HTERT RPE-1 (cell line): ENCODE results near the gene KIF26B.

ENCODE experiments used
- in situ Hi-C: fragments of 300-500 bp; cut with MboI; formaldehyde crosslinking; loops from 4 replicates; pipeline ENCODE4 v1.14.3; 2020; ENCODE audit warnings: low sequenced_read_pairs

KIF26B gene

GRCh38 chr1:245448975-245449431 lies 294.2 kb downstream of the KIF26B start:
- in situ Hi-C loops = no loop called here

GRCh38 chr1:245453541-245453940 lies 298.8 kb downstream of the KIF26B start:
- in situ Hi-C loops = no loop called here

GRCh38 chr1:245454051-245454450 lies 299.3 kb downstream of the KIF26B start:
- in situ Hi-C loops = no loop called here

- in situ Hi-C loops = no loop called here
Observed at GRCh38 chr1:245457562-245457961, 302.8 kb downstream of the KIF26B start.

- in situ Hi-C loops = no loop called here
Observed at GRCh38 chr1:245458234-245458633, 303.4 kb downstream of the KIF26B start.

- in situ Hi-C loops = no loop called here
Observed at GRCh38 chr1:245458761-245459174, 304.0 kb downstream of the KIF26B start.

- in situ Hi-C loops = no loop called here
Observed at GRCh38 chr1:245459621-245460020, 304.8 kb downstream of the KIF26B start.

GRCh38 chr1:245461681-245462080 lies 306.9 kb downstream of the KIF26B start:
- in situ Hi-C loops = no loop called here

- in situ Hi-C loops = no loop called here
Observed at GRCh38 chr1:245462161-245462560, 307.4 kb downstream of the KIF26B start.

- in situ Hi-C loops = no loop called here
Observed at GRCh38 chr1:245463392-245464165, 308.8 kb downstream of the KIF26B start.

GRCh38 chr1:245464290-245464689 lies 309.5 kb downstream of the KIF26B start:
- in situ Hi-C loops = no loop called here

GRCh38 chr1:245465666-245466065 lies 310.9 kb downstream of the KIF26B start:
- in situ Hi-C loops = no loop called here

- in situ Hi-C loops = no loop called here
Observed at GRCh38 chr1:245466261-245466660, 311.5 kb downstream of the KIF26B start.

GRCh38 chr1:245467804-245468203 lies 313.0 kb downstream of the KIF26B start:
- in situ Hi-C loops = no loop called here

GRCh38 chr1:245469006-245469405 lies 314.2 kb downstream of the KIF26B start:
- in situ Hi-C loops = no loop called here

GRCh38 chr1:245469734-245470133 lies 314.9 kb downstream of the KIF26B start:
- in situ Hi-C loops = no loop called here

- in situ Hi-C loops = no loop called here
Observed at GRCh38 chr1:245475126-245475525, 320.3 kb downstream of the KIF26B start.

- in situ Hi-C loops = no loop called here
Observed at GRCh38 chr1:245475961-245476516, 321.3 kb downstream of the KIF26B start.

- in situ Hi-C loops = no loop called here
Observed at GRCh38 chr1:245477941-245478340, 323.2 kb downstream of the KIF26B start.

GRCh38 chr1:245480393-245481120 lies 325.8 kb downstream of the KIF26B start:
- in situ Hi-C loops = no loop called here

GRCh38 chr1:245481261-245481660 lies 326.5 kb downstream of the KIF26B start:
- in situ Hi-C loops = no loop called here

- in situ Hi-C loops = no loop called here
Observed at GRCh38 chr1:245483247-245483646, 328.5 kb downstream of the KIF26B start.
